Measurements from ENCODE around the gene COX7B2.

- TF ChIP-seq CTCF (IDR thresholded peaks at IDR 0.05; ENCODE audit: low read length) (no peak), EZH2 (IDR thresholded peaks at IDR 0.05; ENCODE audit: borderline replicate concordance, low read length) (no peak)
These were observed 45.6 kb upstream of the COX7B2 start for GRCh38 chr4:46954643-46955042.
